AG09319 (cell line): ENCODE measurements around the gene HOXB5.

ENCODE experiments used
- DNase-seq: peaks from one replicate; pipeline ENCODE4 v3.0.0-alpha.2; 2010; ENCODE audit warnings: low read depth; ENCODE audit errors: extremely low read depth
- TF ChIP-seq, protein P1 (sequence below): IDR thresholded peaks from 2 replicates; pipeline ENCODE4 v1.5.1; 2011; ENCODE audit warnings: low read depth, mild to moderate bottlenecking, inconsistent platforms, low read length, moderate library complexity

Gene HOXB5

DNA sequence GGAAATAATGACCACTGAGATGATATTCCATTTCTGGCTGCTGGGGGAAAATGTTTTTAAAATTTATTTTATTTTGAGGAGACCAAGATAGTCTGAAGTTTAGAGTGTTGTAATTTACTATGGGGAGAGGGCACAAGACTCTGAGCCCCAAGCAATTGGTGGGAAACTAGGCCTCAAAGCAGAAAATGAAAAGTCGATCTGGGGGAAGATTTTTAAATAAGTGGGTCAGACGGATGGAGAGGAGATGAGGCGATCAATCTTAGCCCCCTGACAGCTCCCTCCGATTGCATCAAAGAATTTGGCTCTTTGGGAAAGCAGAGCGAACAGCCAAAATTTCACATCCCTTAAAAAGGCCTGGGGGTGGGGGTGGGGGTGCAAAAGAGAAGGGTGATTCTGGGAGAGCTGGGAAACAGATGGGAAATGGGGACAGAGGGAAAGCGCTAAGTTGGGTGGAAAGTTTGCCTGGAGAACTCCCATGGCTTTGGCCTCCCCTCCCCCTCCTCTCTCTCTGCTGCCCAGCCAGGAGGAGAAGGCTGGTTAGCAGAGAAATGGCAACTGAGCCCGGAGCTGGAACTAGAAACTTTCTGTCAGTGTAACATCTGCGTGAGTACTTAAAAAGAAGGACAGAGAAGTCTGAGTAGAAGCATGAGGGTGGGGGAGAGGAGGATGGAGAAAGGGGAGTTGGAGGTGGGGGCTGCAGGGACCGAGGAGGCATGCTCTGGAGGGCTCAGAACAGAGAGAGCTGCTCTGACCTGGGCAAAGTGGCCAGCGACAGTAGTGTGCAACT is 47.2 kb downstream of the HOXB5 start:
- TF ChIP-seq, protein P1, sequence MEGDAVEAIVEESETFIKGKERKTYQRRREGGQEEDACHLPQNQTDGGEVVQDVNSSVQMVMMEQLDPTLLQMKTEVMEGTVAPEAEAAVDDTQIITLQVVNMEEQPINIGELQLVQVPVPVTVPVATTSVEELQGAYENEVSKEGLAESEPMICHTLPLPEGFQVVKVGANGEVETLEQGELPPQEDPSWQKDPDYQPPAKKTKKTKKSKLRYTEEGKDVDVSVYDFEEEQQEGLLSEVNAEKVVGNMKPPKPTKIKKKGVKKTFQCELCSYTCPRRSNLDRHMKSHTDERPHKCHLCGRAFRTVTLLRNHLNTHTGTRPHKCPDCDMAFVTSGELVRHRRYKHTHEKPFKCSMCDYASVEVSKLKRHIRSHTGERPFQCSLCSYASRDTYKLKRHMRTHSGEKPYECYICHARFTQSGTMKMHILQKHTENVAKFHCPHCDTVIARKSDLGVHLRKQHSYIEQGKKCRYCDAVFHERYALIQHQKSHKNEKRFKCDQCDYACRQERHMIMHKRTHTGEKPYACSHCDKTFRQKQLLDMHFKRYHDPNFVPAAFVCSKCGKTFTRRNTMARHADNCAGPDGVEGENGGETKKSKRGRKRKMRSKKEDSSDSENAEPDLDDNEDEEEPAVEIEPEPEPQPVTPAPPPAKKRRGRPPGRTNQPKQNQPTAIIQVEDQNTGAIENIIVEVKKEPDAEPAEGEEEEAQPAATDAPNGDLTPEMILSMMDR = no peak
- no peak for DNase-seq

GRCh38 chr17:48545539-48545938 is 48.0 kb downstream of the HOXB5 start:
- DNase-seq = no peak
- TF ChIP-seq, protein P1 = no peak

DNA sequence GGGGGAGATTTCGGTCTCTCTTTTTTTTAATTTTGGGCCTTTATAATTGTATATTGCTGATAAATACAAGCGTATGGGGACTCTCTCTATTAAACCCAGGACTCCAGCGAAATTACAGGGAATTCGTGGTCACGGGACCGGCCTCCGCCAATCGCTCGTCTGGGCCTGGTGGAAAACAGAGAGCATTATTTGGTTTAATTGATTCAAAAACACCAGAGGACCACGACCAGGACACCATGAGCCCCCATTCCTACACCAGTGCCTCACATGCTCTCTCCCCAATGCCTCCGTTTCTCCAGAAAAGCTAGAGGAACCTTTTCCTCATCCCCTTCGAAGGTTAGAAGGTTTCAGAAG is 48.6 kb downstream of the HOXB5 start, which contains the start of gene HOXB2:
HOXB2 (minus strand) TSS at position 88 of the 354 bp plus-strand sequence. CDS start 198 bp downstream, outside the sequence.
- no peak for DNase-seq
- TF ChIP-seq, protein P1 = no peak

GRCh38 chr17:48544349-48545021 is 49.1 kb downstream of the HOXB5 start:
- no peak for DNase-seq
- TF ChIP-seq, protein P1 = no peak

GRCh38 chr17:48543854-48544348 is 49.7 kb downstream of the HOXB5 start:
- no peak for DNase-seq
- TF ChIP-seq, protein P1 = no peak

DNA sequence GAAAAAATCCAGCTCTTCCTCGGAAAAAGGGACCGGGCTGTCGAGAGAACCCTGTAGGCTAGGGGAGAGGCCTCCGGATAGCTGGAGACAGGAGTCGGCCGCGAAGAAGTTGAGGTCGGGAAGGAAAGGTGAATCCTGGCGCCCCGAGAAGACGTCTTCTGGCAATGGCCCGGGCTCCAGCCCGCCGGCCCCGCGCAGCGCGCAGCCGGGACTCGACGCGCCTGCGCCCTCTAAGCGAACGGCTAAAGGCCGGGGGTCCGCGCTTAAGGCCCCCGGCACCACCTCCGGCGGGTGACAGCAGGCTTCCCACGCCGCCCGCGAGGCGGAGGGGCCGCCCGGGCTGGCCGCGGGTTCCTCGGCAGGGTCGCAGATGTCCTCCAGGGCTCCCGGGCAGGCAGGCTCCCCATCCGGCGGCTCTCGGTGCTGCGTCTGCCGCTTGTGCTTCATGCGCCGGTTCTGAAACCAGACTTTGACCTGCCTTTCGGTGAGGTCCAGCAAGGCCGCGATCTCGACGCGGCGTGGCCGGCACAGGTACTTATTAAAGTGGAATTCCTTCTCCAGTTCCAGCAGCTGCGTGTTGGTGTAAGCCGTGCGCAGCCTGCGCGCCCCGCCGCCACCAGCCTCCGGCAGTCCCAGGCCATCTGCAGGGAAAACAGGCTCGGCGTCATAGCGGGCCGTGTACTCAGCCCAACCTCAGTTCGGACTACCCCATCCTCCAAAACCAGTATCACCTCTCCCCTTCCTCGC is 50.3 kb downstream of the HOXB5 start:
- DNase-seq = no peak
- TF ChIP-seq, protein P1 = no peak; the same call in 1 of the 2 replicates
